SK-N-DZ (cell line): Measurements from ENCODE around the gene STXBP6.

Experiments
- DNase-seq: peaks from one replicate; pipeline ENCODE4 v3.0.0-alpha.2; 2015; ENCODE audit warnings: low spot score

Gene STXBP6

GRCh38 chr14:24915958-24916595 is 133.9 kb downstream of the STXBP6 start:
- no peak for DNase-seq

- no peak for DNase-seq
Measured at GRCh38 chr14:24915403-24915921, 134.5 kb downstream of the STXBP6 start.

- DNase-seq, result no peak
Measured at GRCh38 chr14:24913746-24914145, 136.2 kb downstream of the STXBP6 start.

GRCh38 chr14:24913021-24913420 is 136.9 kb downstream of the STXBP6 start:
- DNase-seq, result no peak

GRCh38 chr14:24911324-24912109 is 138.4 kb downstream of the STXBP6 start:
- no peak for DNase-seq

- DNase-seq, result no peak
Measured at GRCh38 chr14:24910408-24910986, 139.4 kb downstream of the STXBP6 start.

GRCh38 chr14:24909523-24910302 is 140.2 kb downstream of the STXBP6 start:
- DNase-seq, result no peak

GRCh38 chr14:24908592-24909236 is 141.2 kb downstream of the STXBP6 start:
- no peak for DNase-seq

- DNase-seq, result no peak
Measured at GRCh38 chr14:24904533-24904932, 145.4 kb downstream of the STXBP6 start.

GRCh38 chr14:24903337-24903736 is 146.6 kb downstream of the STXBP6 start:
- no peak for DNase-seq

- DNase-seq, result no peak
Measured at GRCh38 chr14:24900269-24901100, 149.5 kb downstream of the STXBP6 start.

GRCh38 chr14:24897793-24898192 is 152.2 kb downstream of the STXBP6 start:
- DNase-seq, result no peak

GRCh38 chr14:24895622-24896021 is 154.3 kb downstream of the STXBP6 start:
- DNase-seq, result no peak

- DNase-seq, result no peak
Measured at GRCh38 chr14:24895243-24895583, 154.7 kb downstream of the STXBP6 start.

GRCh38 chr14:24894583-24895242 is 155.2 kb downstream of the STXBP6 start:
- no peak for DNase-seq

GRCh38 chr14:24892497-24893051 is 157.4 kb downstream of the STXBP6 start:
- DNase-seq, result peak; percentile 13

GRCh38 chr14:24891987-24892496 is 157.9 kb downstream of the STXBP6 start:
- DNase-seq, result no peak

GRCh38 chr14:24890716-24891115 is 159.2 kb downstream of the STXBP6 start:
- DNase-seq, result no peak

GRCh38 chr14:24889843-24890242 is 160.1 kb downstream of the STXBP6 start:
- DNase-seq, result no peak
